Liver (tissue), 9 donors: ENCODE measurements around the gene NEK11. TPM values are rescaled to one million over a fixed set of nuclear protein-coding genes. Genes with fewer than 3 reads are reported as not detected.

ENCODE experiments used
- DNase-seq: peaks from one replicate; pipeline ENCODE4 v3.0.0-alpha.2; 2017; ENCODE audit warnings: low spot score
- H3K27ac ChIP-seq, 2 donors: one replicate each; pipeline ENCODE4 v1.7.0; 2013; ENCODE audit warnings: inconsistent platforms in 2 of 2, low read length in 2 of 2, control low read depth in 1 of 2, low read depth in 1 of 2, mild to moderate bottlenecking in 1 of 2
- H3K27me3 ChIP-seq, 4 donors: one replicate each; pipeline versions ENCODE4 v1.6.1 to v1.7.0; 2013; ENCODE audit warnings: low read length in 3 of 4, inconsistent platforms in 1 of 4, mild to moderate bottlenecking in 1 of 4, moderate library complexity in 1 of 4; ENCODE audit not compliant: control insufficient read depth in 4 of 4, insufficient read depth in 4 of 4
- H3K36me3 ChIP-seq, 4 donors: one replicate each; pipeline versions ENCODE4 v1.6.1 to v1.7.0; 2013; ENCODE audit warnings: low read length in 3 of 4, mild to moderate bottlenecking in 3 of 4, low read depth in 1 of 4, moderate library complexity in 1 of 4; ENCODE audit not compliant: control insufficient read depth in 4 of 4, insufficient read depth in 3 of 4
- H3K4me1 ChIP-seq, 4 donors: one replicate each; pipeline versions ENCODE4 v1.6.1 to v1.7.0; 2013; ENCODE audit warnings: low read length in 3 of 4, mild to moderate bottlenecking in 3 of 4, moderate library complexity in 1 of 4; ENCODE audit not compliant: control insufficient read depth in 4 of 4, insufficient read depth in 4 of 4
- H3K4me3 ChIP-seq, 3 donors: one replicate each; pipeline versions ENCODE4 v1.6.1 to v1.7.0; 2013; ENCODE audit warnings: low read length in 3 of 3, control low read depth in 1 of 3, low read depth in 1 of 3, mild to moderate bottlenecking in 1 of 3
- H3K9ac ChIP-seq, 2 donors: one replicate each; pipeline ENCODE4 v1.7.0; 2013; ENCODE audit warnings: low read length in 2 of 2, mild to moderate bottlenecking in 2 of 2, moderate library complexity in 2 of 2, control low read depth in 1 of 2, low read depth in 1 of 2
- H3K9me3 ChIP-seq, 4 donors: one replicate each; pipeline versions ENCODE4 v1.6.1 to v1.7.0; 2013; ENCODE audit warnings: low read length in 3 of 4; ENCODE audit not compliant: control insufficient read depth in 4 of 4
- EGR1 ChIP-seq, 2 donors: IDR thresholded peaks; 2 replicates each; pipeline ENCODE4 v1.6.1; 2016 to 2018; ENCODE audit warnings: antibody characterized with exemption in 2 of 2, low read depth in 2 of 2
- FOXA1 ChIP-seq: IDR thresholded peaks from 2 replicates; pipeline ENCODE4 v1.6.1; 2016; ENCODE audit warnings: antibody characterized with exemption
- GABPA ChIP-seq, 2 donors: IDR thresholded peaks in 1 of 2; conservative IDR thresholded peaks in 1 of 2; 2 replicates each; pipeline ENCODE4 v1.6.1; 2016; ENCODE audit warnings: antibody characterized with exemption in 2 of 2, mild to moderate bottlenecking in 1 of 2, moderate library complexity in 1 of 2
- HNF4A ChIP-seq, 2 donors: conservative IDR thresholded peaks; 2 replicates each; pipeline ENCODE4 v1.6.1; 2016; ENCODE audit warnings: antibody characterized with exemption in 2 of 2, mild to moderate bottlenecking in 2 of 2
- HNF4G ChIP-seq: IDR thresholded peaks from 2 replicates; pipeline ENCODE4 v1.6.1; 2016; ENCODE audit warnings: antibody characterized with exemption
- NR2F2 ChIP-seq: IDR thresholded peaks from 2 replicates; pipeline ENCODE4 v1.6.1; 2016; ENCODE audit warnings: antibody characterized with exemption
- SP1 ChIP-seq: IDR thresholded peaks from 2 replicates; pipeline ENCODE4 v1.6.1; 2018; ENCODE audit warnings: antibody characterized with exemption, mild to moderate bottlenecking
- TAF1 ChIP-seq: conservative IDR thresholded peaks from 2 replicates; pipeline ENCODE4 v1.6.1; 2016; ENCODE audit warnings: antibody characterized with exemption, mild to moderate bottlenecking
- YY1 ChIP-seq: IDR thresholded peaks from 2 replicates; pipeline ENCODE4 v1.6.1; 2016; ENCODE audit warnings: antibody characterized with exemption, mild to moderate bottlenecking
- whole genome bisulfite sequencing: extraction: QIAGEN DNeasy Blood & Tissue Kit; methylation state at CpG from one replicate; pipeline ENCODE4 v1.1.7; 2013; 5-methylcytosine and 5-hydroxymethylcytosine counted together
- polyA plus RNA-seq, 2 donors: library from polyadenylated mRNA; stranded (reverse) in 1 of 2; unstranded in 1 of 2; fragments of 200-250 nt in 1 of 2; fragments of >200 nt in 1 of 2; fragmentation: Nextera tagmentation in 1 of 2; extraction: Ambion mirVana in 1 of 2; gene quantifications; one replicate each; pipeline versions ENCODE4 v1.2.1 to v1.2.3, GENCODE V29; 2013 to 2015
- total RNA-seq, 2 donors: library from RNA; depleted of rRNA; stranded (reverse); fragments of >200 nt; gene quantifications; one replicate each; pipeline ENCODE4 v1.2.3, GENCODE V29; 2014
- TF ChIP-seq, protein P1 (sequence below): IDR thresholded peaks from 2 replicates; pipeline ENCODE4 v1.6.1; 2016; ENCODE audit warnings: antibody characterized with exemption
- TF ChIP-seq, protein P2 (sequence below): fragments of 150-350 bp; IDR thresholded peaks from 2 replicates; pipeline ENCODE4 v1.5.1; 2017; ENCODE audit warnings: improper control_type of control experiment, low read depth, low read length; ENCODE audit not compliant: missing input control
- TF ChIP-seq, protein P3 (sequence below): IDR thresholded peaks from 2 replicates; pipeline ENCODE4 v1.6.1; 2016; ENCODE audit warnings: antibody characterized with exemption
- TF ChIP-seq, protein P4 (sequence below): IDR thresholded peaks from 2 replicates; pipeline ENCODE4 v1.6.1; 2016; ENCODE audit warnings: antibody characterized with exemption, mild to moderate bottlenecking
- TF ChIP-seq, protein P5 (sequence below): IDR thresholded peaks from 2 replicates; pipeline ENCODE4 v1.6.1; 2016; ENCODE audit warnings: antibody characterized with exemption
- donor health status: healthy.
- donor health status: healthy.
- donor health status: healthy.
- donor health status: healthy.
- donor health status: healthy.

NEK11 gene
- total and polyA plus RNA-seq, 4 donors: 0.35 to 0.92 (median 0.69) TPM

DNA sequence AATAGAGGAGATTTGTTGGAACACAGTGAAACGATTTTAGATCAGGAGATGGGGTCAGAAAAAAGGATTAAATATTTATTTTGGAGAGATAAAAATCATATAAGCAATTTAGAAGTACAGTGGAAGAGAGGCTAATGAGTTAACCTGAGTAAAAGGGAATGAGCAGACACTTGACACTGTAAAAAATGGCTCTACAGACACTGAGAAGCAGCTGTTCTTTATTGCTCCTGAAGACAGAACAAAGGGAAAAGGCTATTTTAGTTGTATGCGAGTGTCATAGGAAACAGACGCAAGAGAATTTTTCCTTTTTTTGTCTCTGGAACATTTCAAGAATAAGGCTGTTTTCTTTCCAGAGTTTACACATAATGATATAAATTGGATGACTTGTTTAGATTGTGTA lies 34.3 kb upstream of the NEK11 start:
- no peaks in the 10 kb centered on the region for H3K9me3 ChIP-seq
- H3K4me3 ChIP-seq: no peak overlapping the region
- WGBS: 84% methylated on average over 3 of the region's 3 CpGs
- no peak for DNase-seq
- peaks cover 0 to 8% (median 1%) of the 10 kb centered on the region in 4 donors for H3K36me3 ChIP-seq
- no peaks in the 10 kb centered on the region for H3K27me3 ChIP-seq
- no peak for TF ChIP-seq TAF1
- TF ChIP-seq SP1: no peak
- TF ChIP-seq, protein P1, sequence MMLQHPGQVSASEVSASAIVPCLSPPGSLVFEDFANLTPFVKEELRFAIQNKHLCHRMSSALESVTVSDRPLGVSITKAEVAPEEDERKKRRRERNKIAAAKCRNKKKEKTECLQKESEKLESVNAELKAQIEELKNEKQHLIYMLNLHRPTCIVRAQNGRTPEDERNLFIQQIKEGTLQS: no peak
- TF ChIP-seq NR2F2: no peak
- no peak for TF ChIP-seq FOXA1
- TF ChIP-seq HNF4A (conservative IDR thresholded peaks at IDR 0.05): no peak
- no peak for TF ChIP-seq EGR1 (IDR thresholded peaks at IDR 0.05; ENCODE audit: low read depth in 2 of 2)
- TF ChIP-seq, protein P2, sequence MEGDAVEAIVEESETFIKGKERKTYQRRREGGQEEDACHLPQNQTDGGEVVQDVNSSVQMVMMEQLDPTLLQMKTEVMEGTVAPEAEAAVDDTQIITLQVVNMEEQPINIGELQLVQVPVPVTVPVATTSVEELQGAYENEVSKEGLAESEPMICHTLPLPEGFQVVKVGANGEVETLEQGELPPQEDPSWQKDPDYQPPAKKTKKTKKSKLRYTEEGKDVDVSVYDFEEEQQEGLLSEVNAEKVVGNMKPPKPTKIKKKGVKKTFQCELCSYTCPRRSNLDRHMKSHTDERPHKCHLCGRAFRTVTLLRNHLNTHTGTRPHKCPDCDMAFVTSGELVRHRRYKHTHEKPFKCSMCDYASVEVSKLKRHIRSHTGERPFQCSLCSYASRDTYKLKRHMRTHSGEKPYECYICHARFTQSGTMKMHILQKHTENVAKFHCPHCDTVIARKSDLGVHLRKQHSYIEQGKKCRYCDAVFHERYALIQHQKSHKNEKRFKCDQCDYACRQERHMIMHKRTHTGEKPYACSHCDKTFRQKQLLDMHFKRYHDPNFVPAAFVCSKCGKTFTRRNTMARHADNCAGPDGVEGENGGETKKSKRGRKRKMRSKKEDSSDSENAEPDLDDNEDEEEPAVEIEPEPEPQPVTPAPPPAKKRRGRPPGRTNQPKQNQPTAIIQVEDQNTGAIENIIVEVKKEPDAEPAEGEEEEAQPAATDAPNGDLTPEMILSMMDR: no peak
- TF ChIP-seq, protein P3, sequence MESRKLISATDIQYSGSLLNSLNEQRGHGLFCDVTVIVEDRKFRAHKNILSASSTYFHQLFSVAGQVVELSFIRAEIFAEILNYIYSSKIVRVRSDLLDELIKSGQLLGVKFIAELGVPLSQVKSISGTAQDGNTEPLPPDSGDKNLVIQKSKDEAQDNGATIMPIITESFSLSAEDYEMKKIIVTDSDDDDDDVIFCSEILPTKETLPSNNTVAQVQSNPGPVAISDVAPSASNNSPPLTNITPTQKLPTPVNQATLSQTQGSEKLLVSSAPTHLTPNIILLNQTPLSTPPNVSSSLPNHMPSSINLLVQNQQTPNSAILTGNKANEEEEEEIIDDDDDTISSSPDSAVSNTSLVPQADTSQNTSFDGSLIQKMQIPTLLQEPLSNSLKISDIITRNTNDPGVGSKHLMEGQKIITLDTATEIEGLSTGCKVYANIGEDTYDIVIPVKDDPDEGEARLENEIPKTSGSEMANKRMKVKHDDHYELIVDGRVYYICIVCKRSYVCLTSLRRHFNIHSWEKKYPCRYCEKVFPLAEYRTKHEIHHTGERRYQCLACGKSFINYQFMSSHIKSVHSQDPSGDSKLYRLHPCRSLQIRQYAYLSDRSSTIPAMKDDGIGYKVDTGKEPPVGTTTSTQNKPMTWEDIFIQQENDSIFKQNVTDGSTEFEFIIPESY: no peak
- no peaks in the 10 kb centered on the region for H3K4me1 ChIP-seq
- no peak overlapping the region for H3K9ac ChIP-seq
- no peak overlapping the region for H3K27ac ChIP-seq

DNA sequence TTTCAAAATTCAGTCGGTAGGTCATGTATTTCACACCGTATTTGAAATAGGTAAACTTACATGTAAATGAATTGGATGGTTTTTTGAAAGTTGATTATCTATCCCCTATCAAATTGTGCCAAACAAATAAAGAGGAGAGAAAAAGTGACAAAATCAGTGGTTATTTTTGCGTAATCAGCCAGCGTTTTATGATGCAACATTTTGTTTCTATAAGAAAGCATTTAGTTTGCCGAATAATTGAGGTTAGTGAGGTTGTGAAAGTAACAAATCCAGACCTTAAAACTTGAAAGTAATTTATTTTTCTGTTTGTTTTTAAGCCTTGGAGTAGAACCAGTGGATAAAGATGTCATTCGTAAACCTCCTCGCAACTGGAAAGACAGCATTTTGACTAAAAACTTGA lies 29.4 kb upstream of the NEK11 start:
- Histone ChIP-seq H3K9ac (no peak overlapping the region), H3K27ac (no peak overlapping the region), H3K4me3 (no peak overlapping the region), H3K36me3 (peaks cover 1 to 11% (median 7%) of the 10 kb centered on the region in 4 donors), H3K4me1 (no peaks in the 10 kb centered on the region), H3K9me3 (no peaks in the 10 kb centered on the region), H3K27me3 (no peaks in the 10 kb centered on the region)
- DNase-seq: no peak
- TF ChIP-seq, protein P4, sequence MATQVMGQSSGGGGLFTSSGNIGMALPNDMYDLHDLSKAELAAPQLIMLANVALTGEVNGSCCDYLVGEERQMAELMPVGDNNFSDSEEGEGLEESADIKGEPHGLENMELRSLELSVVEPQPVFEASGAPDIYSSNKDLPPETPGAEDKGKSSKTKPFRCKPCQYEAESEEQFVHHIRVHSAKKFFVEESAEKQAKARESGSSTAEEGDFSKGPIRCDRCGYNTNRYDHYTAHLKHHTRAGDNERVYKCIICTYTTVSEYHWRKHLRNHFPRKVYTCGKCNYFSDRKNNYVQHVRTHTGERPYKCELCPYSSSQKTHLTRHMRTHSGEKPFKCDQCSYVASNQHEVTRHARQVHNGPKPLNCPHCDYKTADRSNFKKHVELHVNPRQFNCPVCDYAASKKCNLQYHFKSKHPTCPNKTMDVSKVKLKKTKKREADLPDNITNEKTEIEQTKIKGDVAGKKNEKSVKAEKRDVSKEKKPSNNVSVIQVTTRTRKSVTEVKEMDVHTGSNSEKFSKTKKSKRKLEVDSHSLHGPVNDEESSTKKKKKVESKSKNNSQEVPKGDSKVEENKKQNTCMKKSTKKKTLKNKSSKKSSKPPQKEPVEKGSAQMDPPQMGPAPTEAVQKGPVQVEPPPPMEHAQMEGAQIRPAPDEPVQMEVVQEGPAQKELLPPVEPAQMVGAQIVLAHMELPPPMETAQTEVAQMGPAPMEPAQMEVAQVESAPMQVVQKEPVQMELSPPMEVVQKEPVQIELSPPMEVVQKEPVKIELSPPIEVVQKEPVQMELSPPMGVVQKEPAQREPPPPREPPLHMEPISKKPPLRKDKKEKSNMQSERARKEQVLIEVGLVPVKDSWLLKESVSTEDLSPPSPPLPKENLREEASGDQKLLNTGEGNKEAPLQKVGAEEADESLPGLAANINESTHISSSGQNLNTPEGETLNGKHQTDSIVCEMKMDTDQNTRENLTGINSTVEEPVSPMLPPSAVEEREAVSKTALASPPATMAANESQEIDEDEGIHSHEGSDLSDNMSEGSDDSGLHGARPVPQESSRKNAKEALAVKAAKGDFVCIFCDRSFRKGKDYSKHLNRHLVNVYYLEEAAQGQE: no peak
- TF ChIP-seq GABPA (IDR thresholded peaks at IDR 0.05 in 1 of 2, conservative IDR thresholded peaks at IDR 0.05 in 1 of 2) (no peak), SP1 (no peak), FOXA1 (no peak), YY1 (no peak), EGR1 (IDR thresholded peaks at IDR 0.05; ENCODE audit: low read depth in 2 of 2) (no peak), HNF4G (no peak)
- TF ChIP-seq, protein P1: no peak
- TF ChIP-seq, protein P3: no peak
- TF ChIP-seq, protein P5, sequence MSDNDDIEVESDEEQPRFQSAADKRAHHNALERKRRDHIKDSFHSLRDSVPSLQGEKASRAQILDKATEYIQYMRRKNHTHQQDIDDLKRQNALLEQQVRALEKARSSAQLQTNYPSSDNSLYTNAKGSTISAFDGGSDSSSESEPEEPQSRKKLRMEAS: no peak
- WGBS: 80% methylated on average over 7 of the region's 7 CpGs
